Trophoblast cell (in vitro differentiated cells and primary cell): ENCODE measurements around the gene TBC1D8.
A peak's percentile ranks its signal among the peaks of the same experiment; 100 is the strongest.

Experiments
- DNase-seq, 2 donors: peaks; one replicate each; pipeline ENCODE4 v3.0.0-alpha.2; 2016
- H2AFZ ChIP-seq: 2 replicates; pipeline ENCODE4 v1.6.1; 2013; ENCODE audit warnings: low read length, moderate library complexity, mild to moderate bottlenecking; ENCODE audit not compliant: insufficient read depth, poor library complexity
- H2AK5ac ChIP-seq: 2 replicates; pipeline ENCODE4 v1.6.1; 2013; ENCODE audit warnings: mild to moderate bottlenecking, low read length
- H2BK120ac ChIP-seq: 2 replicates; pipeline ENCODE4 v1.6.1; 2013; ENCODE audit warnings: low read length, mild to moderate bottlenecking, moderate library complexity; ENCODE audit not compliant: insufficient read depth, poor library complexity
- H2BK12ac ChIP-seq: 2 replicates; pipeline ENCODE4 v1.6.1; 2013; ENCODE audit warnings: mild to moderate bottlenecking, low read length, moderate library complexity
- H2BK5ac ChIP-seq: 2 replicates; pipeline ENCODE4 v1.6.1; 2013; ENCODE audit warnings: low read length, low read depth, moderate library complexity, mild to moderate bottlenecking; ENCODE audit not compliant: poor library complexity
- H3K14ac ChIP-seq: 2 replicates; pipeline ENCODE4 v1.6.1; 2013; ENCODE audit warnings: mild to moderate bottlenecking, low read length
- H3K18ac ChIP-seq: 2 replicates; pipeline ENCODE4 v1.6.1; 2013; ENCODE audit warnings: mild to moderate bottlenecking, low read length
- H3K23ac ChIP-seq: 2 replicates; pipeline ENCODE4 v1.6.1; 2013; ENCODE audit warnings: low read length
- H3K27ac ChIP-seq: 2 replicates; pipeline ENCODE4 v1.5.1; 2013; ENCODE audit warnings: low read depth, mild to moderate bottlenecking, inconsistent platforms, low read length, moderate library complexity
- H3K27me3 ChIP-seq: 2 replicates; pipeline ENCODE4 v1.6.1; 2013; ENCODE audit warnings: inconsistent platforms, mild to moderate bottlenecking, low read length, moderate library complexity; ENCODE audit not compliant: insufficient read depth
- H3K36me3 ChIP-seq, 2 experiments: 1 replicate in 1 of 2; 2 replicates in 1 of 2; pipeline ENCODE4 v1.6.1; 2013; ENCODE audit warnings: low read length in 2 of 2, mild to moderate bottlenecking in 2 of 2, moderate library complexity in 1 of 2; ENCODE audit not compliant: insufficient read depth in 2 of 2, control insufficient read depth in 1 of 2
- H3K4ac ChIP-seq: 2 replicates; pipeline ENCODE4 v1.6.1; 2013; ENCODE audit warnings: low read depth, mild to moderate bottlenecking, low read length, moderate library complexity
- H3K4me1 ChIP-seq, 2 experiments: 1 replicate in 1 of 2; 2 replicates in 1 of 2; pipeline ENCODE4 v1.6.1; 2013; ENCODE audit warnings: low read length in 2 of 2, mild to moderate bottlenecking in 2 of 2, moderate library complexity in 1 of 2; ENCODE audit not compliant: insufficient read depth in 2 of 2, control insufficient read depth in 1 of 2
- H3K4me2 ChIP-seq: 2 replicates; pipeline ENCODE4 v1.6.1; 2013; ENCODE audit warnings: inconsistent platforms, mild to moderate bottlenecking, low read length, moderate library complexity
- H3K4me3 ChIP-seq: 2 replicates; pipeline ENCODE4 v1.5.1; 2013; ENCODE audit warnings: mild to moderate bottlenecking, low read depth, low read length, inconsistent platforms
- H3K79me1 ChIP-seq: one replicate; pipeline ENCODE4 v1.6.1; 2013; ENCODE audit warnings: low read length
- H3K79me2 ChIP-seq: 2 replicates; pipeline ENCODE4 v1.6.1; 2013; ENCODE audit warnings: low read length, mild to moderate bottlenecking; ENCODE audit not compliant: control insufficient read depth, insufficient read depth, poor library complexity
- H3K9ac ChIP-seq: 2 replicates; pipeline ENCODE4 v1.6.1; 2013; ENCODE audit warnings: mild to moderate bottlenecking, low read length
- H3K9me3 ChIP-seq: 2 replicates; pipeline ENCODE4 v1.6.1; 2013; ENCODE audit warnings: low read depth, mild to moderate bottlenecking, control low read depth, inconsistent platforms, low read length; ENCODE audit not compliant: insufficient read depth
- H4K12ac ChIP-seq: 2 replicates; pipeline ENCODE4 v1.6.1; 2013; ENCODE audit warnings: low read depth, mild to moderate bottlenecking, low read length, moderate library complexity
- H4K8ac ChIP-seq: 2 replicates; pipeline ENCODE4 v1.6.1; 2013; ENCODE audit warnings: low read depth, mild to moderate bottlenecking, low read length, moderate library complexity
- H4K91ac ChIP-seq: one replicate; pipeline ENCODE4 v1.6.1; 2013; ENCODE audit warnings: low read depth, mild to moderate bottlenecking, low read length, moderate library complexity
- WGBS: extraction: QIAGEN DNeasy Blood & Tissue Kit; methylation state at CpG from one replicate; pipeline ENCODE4 v1.1.7; 2013; ENCODE audit warnings: missing lambda C conversion rate; ENCODE audit not compliant: insufficient read length, insufficient coverage; ENCODE audit errors: extremely low coverage; 5-methylcytosine and 5-hydroxymethylcytosine counted together

Gene TBC1D8

DNA sequence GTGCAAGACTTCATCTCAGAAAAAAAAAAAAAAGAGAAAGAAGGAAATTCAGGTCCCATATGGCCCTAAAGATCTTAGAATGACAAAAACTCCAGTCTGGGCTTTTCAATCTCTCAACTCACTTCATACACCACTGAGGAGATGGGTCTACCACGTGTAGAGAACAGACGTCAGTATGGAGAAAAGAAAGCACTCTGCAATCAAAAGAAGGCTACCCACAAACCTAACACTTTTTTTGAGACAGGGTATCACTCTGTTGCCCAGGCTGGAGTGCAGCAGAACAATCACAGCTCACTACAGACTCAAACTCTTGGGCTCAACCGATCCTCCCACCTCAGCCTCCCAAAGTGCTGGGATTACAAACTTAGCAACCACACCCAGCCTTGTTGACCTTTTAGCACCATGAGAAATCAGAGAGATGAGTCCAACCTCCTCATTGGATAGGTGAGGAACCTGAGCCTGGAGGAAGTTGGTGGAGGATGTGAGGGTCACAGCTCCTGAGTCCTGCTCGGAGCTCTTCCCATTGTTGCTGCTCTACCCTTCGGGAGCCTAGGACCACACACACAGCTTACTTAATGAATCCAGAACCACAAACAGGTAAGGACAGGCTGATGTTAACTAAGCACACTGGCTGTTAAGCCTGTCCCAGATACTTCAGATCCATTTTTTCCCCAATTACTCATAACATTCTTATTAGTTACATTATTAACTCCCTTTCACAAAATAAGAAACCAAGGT, 23.7 kb downstream of the TBC1D8 start:
- Histone ChIP-seq H3K9ac (no peak overlapping the region), H3K23ac (no peak overlapping the region), H2BK5ac (no peak overlapping the region), H3K36me3 (no peaks in the 10 kb centered on the region), H2BK12ac (no peak overlapping the region), H3K4me2 (no peak overlapping the region), H4K12ac (no peak overlapping the region), H4K8ac (no peak overlapping the region), H3K18ac (no peak overlapping the region), H3K27me3 (no peaks in the 10 kb centered on the region), H3K79me1 (no peaks in the 10 kb centered on the region), H3K4ac (no peak overlapping the region), H3K9me3 (no peaks in the 10 kb centered on the region), H3K79me2 (no peaks in the 10 kb centered on the region), H3K4me3 (no peak overlapping the region), H2AK5ac (no peak overlapping the region), H3K27ac (no peak overlapping the region), H2AFZ (no peak overlapping the region), H4K91ac (no peak overlapping the region), H3K14ac (no peak overlapping the region), H2BK120ac (no peak overlapping the region), H3K4me1 (peaks cover 0 to 6% of the 10 kb centered on the region in 2 experiments)
- peak in 1 of 2 donors; percentile 40 for DNase-seq
- WGBS: no CpG with 5 or more reads among the region's 5 CpGs

DNA sequence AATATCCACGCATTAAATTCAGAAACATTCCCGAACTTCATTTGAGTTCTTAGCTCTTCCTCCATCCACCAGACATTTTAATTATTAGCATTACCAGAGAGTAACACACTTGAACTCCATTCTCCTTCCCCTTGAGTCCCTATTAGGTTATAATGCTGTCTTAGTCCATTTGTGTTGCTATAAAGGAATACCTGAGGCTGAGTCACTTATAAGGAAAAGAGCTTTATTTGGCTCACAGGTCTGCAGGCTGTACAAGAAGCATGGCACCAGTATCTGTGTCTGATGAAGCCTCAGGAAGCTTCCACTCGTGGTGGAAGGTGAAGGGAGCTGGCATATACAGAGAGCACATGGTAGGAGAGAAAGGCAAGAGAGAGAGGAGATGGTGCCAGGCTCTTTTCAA, 25.4 kb downstream of the TBC1D8 start:
- Histone ChIP-seq H3K4me1 (peaks cover 0 to 6% of the 10 kb centered on the region in 2 experiments), H3K79me1 (no peaks in the 10 kb centered on the region), H3K4me2 (no peak overlapping the region), H3K27ac (no peak overlapping the region), H3K79me2 (no peaks in the 10 kb centered on the region), H3K14ac (no peak overlapping the region), H3K36me3 (no peaks in the 10 kb centered on the region), H3K4ac (no peak overlapping the region), H4K8ac (no peak overlapping the region), H3K9ac (no peak overlapping the region), H3K23ac (no peak overlapping the region), H2BK5ac (no peak overlapping the region), H2BK120ac (no peak overlapping the region), H3K18ac (peak overlapping the region; percentile 35), H4K91ac (no peak overlapping the region), H3K27me3 (no peaks in the 10 kb centered on the region), H3K4me3 (no peak overlapping the region), H4K12ac (no peak overlapping the region), H2AK5ac (no peak overlapping the region), H2BK12ac (no peak overlapping the region), H2AFZ (no peak overlapping the region), H3K9me3 (no peaks in the 10 kb centered on the region)
- DNase-seq: peak in 1 of 2 donors; percentile 30
- no CpG with 5 or more reads among the region's 3 CpGs for WGBS

DNA sequence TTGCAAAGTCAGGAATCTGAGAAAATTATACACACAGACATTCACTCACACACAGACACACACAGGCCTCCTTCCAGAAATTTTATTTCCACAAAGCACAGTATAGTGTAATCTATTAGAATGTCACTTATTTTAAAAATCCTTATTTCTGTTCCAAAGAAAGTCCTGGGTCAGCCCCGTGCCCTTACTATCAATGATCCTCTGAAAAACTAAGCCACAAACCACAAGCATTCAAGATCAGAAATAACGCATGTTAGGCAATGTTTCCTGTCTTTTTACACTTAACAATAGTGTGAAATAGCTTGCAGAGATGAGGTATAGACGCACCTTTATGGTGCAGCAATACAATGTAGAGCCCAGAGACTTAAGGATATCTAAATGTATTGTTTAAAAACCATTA, 25.8 kb downstream of the TBC1D8 start:
- no peak overlapping the region for H3K14ac ChIP-seq
- no peak overlapping the region for H2BK120ac ChIP-seq
- H3K4me2 ChIP-seq: no peak overlapping the region
- no peak overlapping the region for H3K27ac ChIP-seq
- no peak overlapping the region for H3K4me3 ChIP-seq
- H3K79me1 ChIP-seq: no peaks in the 10 kb centered on the region
- no CpG with 5 or more reads among the region's 3 CpGs for WGBS
- no peak overlapping the region for H2AK5ac ChIP-seq
- H3K4ac ChIP-seq: no peak overlapping the region
- no peak overlapping the region for H2BK5ac ChIP-seq
- peaks cover 0 to 10% of the 10 kb centered on the region in 2 experiments for H3K4me1 ChIP-seq
- no peak overlapping the region for H2AFZ ChIP-seq
- peak in 1 of 2 donors; percentile 81 for DNase-seq
- H3K9me3 ChIP-seq: no peaks in the 10 kb centered on the region
- no peaks in the 10 kb centered on the region for H3K79me2 ChIP-seq
- no peaks in the 10 kb centered on the region for H3K27me3 ChIP-seq
- no peak overlapping the region for H3K23ac ChIP-seq
- no peak overlapping the region for H3K18ac ChIP-seq
- no peak overlapping the region for H2BK12ac ChIP-seq
- H3K9ac ChIP-seq: no peak overlapping the region
- no peaks in the 10 kb centered on the region for H3K36me3 ChIP-seq
- H4K91ac ChIP-seq: no peak overlapping the region
- H4K12ac ChIP-seq: no peak overlapping the region
- no peak overlapping the region for H4K8ac ChIP-seq

DNA sequence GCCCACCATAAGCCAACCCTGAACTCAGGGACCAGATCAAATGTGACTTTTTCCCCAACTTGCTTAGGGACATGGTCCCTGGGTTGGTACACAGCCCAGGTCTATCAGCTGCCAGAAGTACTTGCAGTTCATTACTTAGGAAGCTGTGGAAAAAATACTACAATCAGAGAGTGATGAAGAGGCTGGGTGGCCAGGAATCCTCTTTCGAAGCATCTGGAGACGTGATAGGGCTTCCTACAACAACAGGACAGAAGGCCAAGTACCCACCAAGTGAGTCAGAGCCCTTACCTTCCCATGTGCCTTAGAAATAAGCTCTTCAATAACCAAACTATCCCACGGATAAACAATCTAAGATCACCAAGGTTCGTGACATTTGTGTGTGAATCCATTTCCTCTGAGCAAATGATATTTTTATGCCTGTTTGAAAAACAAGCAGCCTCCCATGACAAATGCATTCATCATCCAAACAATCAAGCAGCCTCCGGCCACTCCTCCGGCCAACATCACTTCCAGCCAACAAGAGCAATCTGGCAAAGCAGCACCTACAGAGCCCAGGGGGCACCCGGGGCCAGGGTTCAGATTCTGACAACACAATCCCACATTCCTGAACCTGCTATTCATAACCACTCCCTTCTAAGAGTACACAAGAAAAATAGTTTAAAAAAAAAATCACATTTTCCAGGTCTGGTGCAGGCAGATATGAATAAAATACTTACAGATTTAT, 26.4 kb downstream of the TBC1D8 start:
- H3K79me2 ChIP-seq: no peaks in the 10 kb centered on the region
- H3K4ac ChIP-seq: no peak overlapping the region
- H2BK12ac ChIP-seq: no peak overlapping the region
- no peak overlapping the region for H3K23ac ChIP-seq
- DNase-seq: peak; percentile 99
- H3K27ac ChIP-seq: no peak overlapping the region
- WGBS: no CpG with 5 or more reads among the region's 7 CpGs
- peak overlapping the region; percentile 8 for H4K91ac ChIP-seq
- no peak overlapping the region for H3K9ac ChIP-seq
- peaks cover 5 to 15% of the 10 kb centered on the region in 2 experiments for H3K4me1 ChIP-seq
- no peaks in the 10 kb centered on the region for H3K79me1 ChIP-seq
- H3K4me2 ChIP-seq: no peak overlapping the region
- no peak overlapping the region for H3K14ac ChIP-seq
- no peak overlapping the region for H4K8ac ChIP-seq
- no peak overlapping the region for H3K18ac ChIP-seq
- H2BK5ac ChIP-seq: no peak overlapping the region
- H2BK120ac ChIP-seq: no peak overlapping the region
- no peak overlapping the region for H4K12ac ChIP-seq
- H2AK5ac ChIP-seq: no peak overlapping the region
- H3K9me3 ChIP-seq: no peaks in the 10 kb centered on the region
- no peaks in the 10 kb centered on the region for H3K36me3 ChIP-seq
- H3K27me3 ChIP-seq: no peaks in the 10 kb centered on the region
- no peak overlapping the region for H2AFZ ChIP-seq
- H3K4me3 ChIP-seq: no peak overlapping the region
